HG02642 (cell line): ENCODE data around the gene FHDC1.

Experiments
- ATAC-seq: cut with Tn5 transposase; IDR thresholded peaks from one replicate; pipeline ENCODE4 v1.9.1; 2021; ENCODE audit warnings: mild to moderate bottlenecking; ENCODE audit not compliant: unreplicated experiment, poor library complexity

FHDC1 gene

GRCh38 chr4:152999346-153000075, 63.4 kb downstream of the FHDC1 start:
- ATAC-seq, result no peak

DNA sequence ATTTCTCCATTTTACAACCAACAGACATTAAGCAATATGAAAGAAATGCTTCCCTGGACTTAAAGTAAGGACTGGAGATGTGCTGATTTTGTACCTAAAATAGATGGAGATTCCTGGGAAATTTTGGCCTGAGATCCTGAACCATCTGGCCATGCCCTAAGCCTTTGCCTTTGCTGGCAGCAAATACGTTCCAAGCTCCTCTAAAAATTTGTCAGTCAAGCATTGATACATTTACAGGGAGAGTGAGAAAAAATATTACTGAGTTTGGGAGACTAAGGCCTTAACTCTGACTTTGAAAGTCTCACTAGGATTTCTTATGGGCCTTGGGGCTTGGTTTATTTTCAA, 63.9 kb downstream of the FHDC1 start:
- ATAC-seq, result no peak

GRCh38 chr4:153001626-153002025, 65.5 kb downstream of the FHDC1 start:
- no peak for ATAC-seq

DNA sequence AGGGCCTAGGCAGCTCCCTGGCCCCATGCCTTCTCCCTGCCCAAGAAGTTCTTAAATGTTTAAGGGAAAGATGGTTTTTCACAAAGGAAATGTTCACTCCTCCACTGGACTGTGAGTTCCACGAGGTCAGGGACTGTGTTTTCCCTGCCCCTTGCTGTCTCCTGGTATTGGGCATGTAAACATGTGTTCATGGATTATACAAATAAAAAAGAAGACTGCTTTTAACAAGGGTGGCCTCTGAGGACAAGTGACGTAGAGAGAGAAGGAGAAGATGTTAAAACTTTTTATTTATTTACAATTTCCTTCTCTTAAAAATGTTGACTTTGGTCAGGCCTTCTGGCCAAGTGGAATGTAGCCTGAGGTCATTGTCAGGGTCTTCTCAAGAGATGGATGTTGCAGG, 66.0 kb downstream of the FHDC1 start:
- ATAC-seq, result no peak

- ATAC-seq, result no peak
These were observed 68.1 kb downstream of the FHDC1 start for GRCh38 chr4:153004081-153004850.

DNA sequence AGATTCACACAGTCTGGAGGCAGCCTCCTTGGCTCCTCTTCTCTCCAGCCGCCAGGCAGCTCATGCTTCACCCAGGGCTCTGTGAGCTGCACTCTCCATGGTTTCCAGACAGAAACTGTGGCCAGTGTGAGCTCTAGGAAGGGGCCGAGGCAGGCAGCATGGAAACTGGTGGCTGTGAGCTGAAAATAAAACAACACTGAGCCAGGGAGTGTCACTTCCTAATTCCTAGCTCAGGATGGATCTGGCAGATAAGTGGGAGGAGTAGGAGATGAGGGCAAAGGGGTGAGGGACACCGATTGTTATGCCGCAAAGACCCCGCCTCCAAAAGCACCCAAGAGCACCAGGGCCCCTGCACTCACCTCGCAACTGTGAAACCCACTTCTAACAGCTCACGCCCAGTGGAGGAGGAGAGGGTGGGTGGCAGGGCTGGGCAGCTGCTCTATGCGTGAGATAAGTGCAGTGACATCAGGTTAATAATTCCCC, 69.8 kb downstream of the FHDC1 start:
- ATAC-seq, result no peak

- no peak for ATAC-seq
These were observed 72.6 kb downstream of the FHDC1 start for GRCh38 chr4:153008578-153009199.

DNA sequence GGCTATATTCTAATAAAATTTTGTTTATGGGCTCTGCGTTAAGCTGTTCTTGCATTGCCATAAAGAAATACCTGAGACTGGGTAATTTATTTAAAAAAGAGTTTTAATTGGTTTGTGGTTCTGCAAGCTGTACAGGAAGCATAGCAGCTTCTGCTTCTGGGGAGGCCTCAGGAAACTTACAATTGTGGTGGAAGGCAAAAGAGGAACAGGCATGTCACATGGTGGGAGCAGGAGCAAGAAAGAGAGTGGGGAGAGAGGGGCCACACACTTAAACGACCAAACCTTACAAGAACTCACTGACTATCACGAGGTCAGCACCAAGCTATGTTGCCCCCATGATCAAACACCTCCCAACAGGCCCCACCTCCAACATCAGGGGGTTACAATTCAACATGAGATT, 74.0 kb downstream of the FHDC1 start:
- ATAC-seq, result no peak

DNA sequence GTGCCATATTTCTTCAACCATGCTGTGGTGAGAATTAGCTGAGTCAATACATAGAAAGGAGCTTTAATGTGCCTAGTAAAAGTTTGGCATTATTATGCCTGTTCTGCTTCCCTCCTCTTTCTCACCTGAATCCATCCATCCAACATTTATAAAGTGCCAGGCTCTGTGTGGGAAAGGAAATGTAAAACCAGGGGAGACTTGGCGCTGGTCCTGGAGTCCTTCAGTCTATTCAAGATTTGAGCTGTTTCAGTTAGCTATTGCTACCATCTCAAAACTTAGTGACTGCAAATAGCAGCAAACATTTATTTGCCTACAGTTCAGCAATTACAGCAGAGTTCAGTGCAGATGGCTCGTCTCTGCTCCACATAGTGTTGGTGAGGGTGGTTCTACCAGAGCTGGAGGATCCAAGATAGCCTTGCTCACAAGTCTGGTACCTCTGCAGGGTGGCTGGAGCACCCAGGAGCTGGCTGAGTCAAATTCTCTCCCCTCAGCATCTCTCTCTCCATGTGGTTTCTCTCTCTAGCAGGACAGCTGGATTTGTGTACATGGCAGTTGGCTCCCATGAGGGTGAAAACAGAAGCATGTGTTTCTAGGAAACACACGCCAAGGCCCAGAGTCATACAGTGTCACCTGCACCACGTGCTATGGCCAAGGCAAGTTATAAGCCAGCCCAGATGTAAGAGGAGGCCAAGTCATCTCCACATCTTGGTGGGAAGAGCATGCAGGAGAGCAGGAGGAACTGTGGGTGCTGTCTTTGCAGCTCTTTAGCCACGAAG, 77.3 kb downstream of the FHDC1 start:
- no peak for ATAC-seq

GRCh38 chr4:153014460-153014859, 78.3 kb downstream of the FHDC1 start:
- ATAC-seq, result no peak

DNA sequence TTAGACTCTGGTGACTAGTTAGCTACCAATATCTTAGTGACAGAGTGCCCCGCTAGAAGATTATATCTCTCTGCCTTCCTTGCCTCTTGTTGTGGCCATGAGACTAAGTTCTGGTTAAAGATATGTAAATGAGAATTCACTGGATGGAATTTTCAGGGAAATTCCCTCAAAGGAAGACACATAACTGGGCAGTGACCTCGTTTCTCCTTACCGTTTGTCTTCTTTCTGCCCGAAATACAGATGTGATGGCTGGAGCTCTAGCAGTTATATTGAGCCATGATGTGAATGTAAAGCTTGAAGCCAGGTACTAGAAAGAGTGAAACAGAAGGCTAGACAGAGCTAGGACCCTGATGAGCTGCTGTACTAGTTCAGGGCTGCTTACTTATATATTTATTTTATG, 80.5 kb downstream of the FHDC1 start:
- ATAC-seq, result no peak

- no peak for ATAC-seq
These were observed 81.9 kb downstream of the FHDC1 start for GRCh38 chr4:153018031-153018430.

DNA sequence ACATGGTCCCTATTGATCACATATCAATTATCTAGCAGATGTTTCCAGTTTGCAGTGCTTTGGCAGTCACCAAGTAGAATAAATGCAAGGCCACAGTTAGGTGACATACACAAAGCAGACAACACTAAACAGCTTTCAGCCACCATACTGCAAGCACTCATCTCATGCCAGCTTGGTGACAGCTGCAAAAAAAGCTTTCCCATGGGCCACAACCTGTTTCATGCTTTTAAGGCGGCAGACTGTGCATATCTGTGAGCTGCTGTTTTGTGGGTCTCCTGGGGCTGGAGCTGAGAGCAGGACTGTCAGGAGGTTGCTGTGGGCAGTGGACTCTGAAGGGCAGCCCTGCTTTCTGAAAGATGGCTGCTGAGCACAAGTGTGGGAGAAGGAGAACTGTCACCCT, 82.6 kb downstream of the FHDC1 start:
- no peak for ATAC-seq

DNA sequence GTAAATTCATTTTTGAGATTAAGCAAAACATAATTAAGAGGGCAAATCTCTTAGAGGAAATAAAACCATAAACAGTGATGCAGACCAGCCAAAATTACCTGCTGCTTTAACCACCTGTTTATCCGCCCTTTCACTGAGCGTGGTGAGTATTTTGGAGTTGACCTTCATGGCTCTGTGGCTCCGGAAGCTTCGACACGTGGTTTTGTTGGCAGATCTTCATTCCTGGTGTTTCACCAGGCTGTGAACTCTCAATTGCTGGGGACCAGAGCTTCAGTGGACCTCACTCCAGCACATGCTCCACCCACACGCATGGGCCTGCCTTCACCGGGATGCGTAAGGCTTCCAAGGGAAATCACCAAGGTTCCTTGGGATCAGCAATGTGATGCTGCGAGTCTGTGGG, 83.8 kb downstream of the FHDC1 start:
- no peak for ATAC-seq

- no peak for ATAC-seq
These were observed 84.3 kb downstream of the FHDC1 start for GRCh38 chr4:153020457-153020856.

- no peak for ATAC-seq
These were observed 85.2 kb downstream of the FHDC1 start for GRCh38 chr4:153021276-153021675.

GRCh38 chr4:153022241-153022715, 86.2 kb downstream of the FHDC1 start:
- no peak for ATAC-seq

DNA sequence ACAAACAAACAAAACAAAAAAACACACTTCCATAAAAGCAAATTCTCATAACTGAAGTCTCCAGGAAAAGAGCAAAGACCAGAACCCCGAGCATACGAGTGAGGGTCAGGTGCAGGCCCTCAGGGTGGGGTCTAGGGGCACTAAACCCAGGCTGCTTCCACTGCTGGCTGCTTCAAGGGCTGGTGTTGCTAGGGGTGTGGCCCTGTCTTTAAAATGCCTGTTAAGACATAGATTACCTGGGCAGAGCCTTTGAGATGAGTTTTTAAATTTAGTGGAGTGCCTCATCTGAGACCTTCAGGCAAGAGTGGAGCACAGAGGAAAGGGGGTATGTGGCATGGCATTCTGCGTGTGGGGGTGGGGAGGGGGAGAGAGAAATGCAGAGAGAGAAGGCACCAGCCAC, 87.0 kb downstream of the FHDC1 start:
- no peak for ATAC-seq

- no peak for ATAC-seq
These were observed 87.7 kb downstream of the FHDC1 start for GRCh38 chr4:153023692-153024394.

GRCh38 chr4:153024466-153024865, 88.3 kb downstream of the FHDC1 start:
- no peak for ATAC-seq
